HG02642 (cell line): ENCODE measurements around the gene SLC20A1.
"Not testable (repeated sequence)": the region's sequence is repeated elsewhere in the genome, so short reads cannot be mapped to it uniquely, and the experiment has no call there.

Experiments
- ATAC-seq: cut with Tn5 transposase; IDR thresholded peaks from one replicate; pipeline ENCODE4 v1.9.1; 2021; ENCODE audit warnings: mild to moderate bottlenecking; ENCODE audit not compliant: unreplicated experiment, poor library complexity

SLC20A1 gene

GRCh38 chr2:112705575-112705974 lies 59.8 kb downstream of the SLC20A1 start:
- no peak for ATAC-seq

- no peak for ATAC-seq
Measured at GRCh38 chr2:112706170-112706664, 60.5 kb downstream of the SLC20A1 start.

DNA sequence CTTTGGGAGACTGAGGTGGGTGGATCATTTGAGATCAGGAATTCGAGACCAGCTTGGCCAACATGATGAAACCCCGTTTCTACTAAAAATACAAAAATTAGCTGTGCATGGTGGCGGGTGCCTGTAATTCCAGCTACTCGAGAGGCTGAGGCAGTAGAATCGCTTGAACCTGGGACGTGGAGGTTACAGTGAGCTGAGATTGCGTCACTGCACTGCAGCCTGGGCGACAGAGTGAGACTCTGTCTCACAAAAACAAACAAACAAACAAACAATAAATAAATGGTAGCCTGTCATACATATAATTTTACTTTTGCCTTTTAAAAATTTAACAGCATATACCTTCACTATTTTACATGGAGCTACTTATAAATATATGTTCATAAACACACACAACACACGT lies 61.2 kb downstream of the SLC20A1 start:
- not testable (repeated sequence) for ATAC-seq

DNA sequence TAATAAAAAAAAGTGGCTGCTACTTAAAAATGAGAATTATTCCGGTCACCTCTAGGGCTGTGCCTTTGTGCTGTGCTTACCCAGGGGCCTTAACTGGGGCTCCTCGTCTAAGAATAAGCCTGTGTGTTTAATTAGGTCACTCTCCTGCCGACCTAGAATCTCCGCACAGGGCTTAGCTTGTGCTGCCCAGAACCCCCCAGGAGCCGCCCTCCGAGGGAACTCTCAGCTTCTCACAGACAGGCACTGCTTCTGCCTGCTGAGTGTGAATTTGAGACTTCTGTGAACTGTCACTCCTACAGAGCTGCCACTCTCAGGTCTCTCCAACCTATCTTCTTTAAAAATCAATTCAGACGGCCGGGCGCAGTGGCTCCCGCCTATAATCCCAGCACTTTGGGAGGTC lies 63.2 kb downstream of the SLC20A1 start:
- no peak for ATAC-seq

DNA sequence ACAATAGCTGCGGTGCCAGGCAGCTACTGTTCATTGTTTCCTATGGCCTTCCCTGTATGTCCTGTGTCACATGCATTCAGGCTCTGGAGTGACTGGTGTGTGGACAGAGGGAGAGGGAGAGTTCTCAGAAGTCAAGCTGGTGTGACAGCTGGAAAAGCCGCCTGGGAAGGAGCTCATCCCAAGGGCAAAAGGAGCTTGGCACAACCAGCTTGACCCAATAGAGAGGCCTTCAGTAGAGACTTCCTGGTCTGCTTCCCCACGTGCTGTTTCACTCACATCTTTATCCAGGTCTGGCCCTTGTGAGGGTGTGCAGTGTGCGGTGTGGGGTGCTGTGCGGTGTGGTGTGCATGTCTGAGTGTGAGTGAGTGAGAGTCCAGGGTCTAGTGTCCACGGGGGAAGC lies 64.0 kb downstream of the SLC20A1 start:
- no peak for ATAC-seq

GRCh38 chr2:112710956-112711750 lies 65.4 kb downstream of the SLC20A1 start:
- ATAC-seq: no peak

DNA sequence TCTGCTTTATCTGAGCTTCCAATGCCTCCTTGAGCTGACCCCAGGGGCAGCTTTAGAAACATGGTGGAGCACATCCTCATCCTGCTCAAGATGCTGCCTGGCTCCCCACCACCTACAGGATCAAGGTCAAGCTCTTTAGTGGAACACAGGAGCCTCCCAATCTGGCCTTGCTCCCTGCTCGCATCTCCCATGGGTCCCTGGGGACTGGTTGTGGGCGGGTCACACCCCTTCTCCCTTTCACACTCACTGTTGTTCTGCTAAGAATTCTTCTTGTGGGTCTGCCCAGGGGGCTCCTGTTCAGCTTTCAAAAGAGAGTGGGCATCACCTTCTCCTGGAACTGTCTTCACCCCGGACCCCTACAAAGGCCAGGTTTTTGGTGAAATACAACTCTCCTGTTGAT lies 66.7 kb downstream of the SLC20A1 start:
- no peak for ATAC-seq

- ATAC-seq: no peak
Measured at GRCh38 chr2:112712903-112713584, 67.3 kb downstream of the SLC20A1 start.
